Germinal center (tissue), 1 donor: ENCODE data around the gene C3orf62.
"Not testable (repeated sequence)": the region's sequence is repeated elsewhere in the genome, so short reads cannot be mapped to it uniquely, and the experiment has no call there.

Source experiments
- DNase-seq: peaks from one replicate; pipeline ENCODE4 v3.0.0; 2012; ENCODE audit warnings: mixed read lengths, low spot score

C3orf62 gene

GRCh38 chr3:49269443-49270155, 7.4 kb downstream of the C3orf62 start:
- DNase-seq = no peak

- DNase-seq = no peak
Measured at GRCh38 chr3:49266410-49267095, 10.5 kb downstream of the C3orf62 start.

- no peak for DNase-seq
Measured at GRCh38 chr3:49265661-49266386, 11.2 kb downstream of the C3orf62 start.

GRCh38 chr3:49263159-49263889, 13.7 kb downstream of the C3orf62 start:
- DNase-seq = no peak

GRCh38 chr3:49260806-49261324, 16.2 kb downstream of the C3orf62 start:
- no peak for DNase-seq

- DNase-seq = no peak
Measured at GRCh38 chr3:49257187-49257586, 19.8 kb downstream of the C3orf62 start.

- DNase-seq = no peak
Measured at GRCh38 chr3:49255718-49256511, 21.1 kb downstream of the C3orf62 start.

GRCh38 chr3:49255112-49255511, 21.9 kb downstream of the C3orf62 start:
- no peak for DNase-seq

- no peak for DNase-seq
Measured at GRCh38 chr3:49253512-49253911, 23.5 kb downstream of the C3orf62 start.

- DNase-seq = no peak
Measured at GRCh38 chr3:49248840-49249227, 28.2 kb downstream of the C3orf62 start.

GRCh38 chr3:49244581-49245205, 32.3 kb downstream of the C3orf62 start:
- DNase-seq = no peak

GRCh38 chr3:49240091-49240490, 36.9 kb downstream of the C3orf62 start:
- DNase-seq = not testable (repeated sequence)

- no peak for DNase-seq
Measured at GRCh38 chr3:49238274-49239127, 38.5 kb downstream of the C3orf62 start.

GRCh38 chr3:49237344-49237743, 39.7 kb downstream of the C3orf62 start:
- DNase-seq = no peak

- no peak for DNase-seq
Measured at GRCh38 chr3:49236226-49236625, 40.8 kb downstream of the C3orf62 start.

- not testable (repeated sequence) for DNase-seq
Measured at GRCh38 chr3:49228817-49229216, 48.2 kb downstream of the C3orf62 start.

- no peak for DNase-seq
Measured at GRCh38 chr3:49222002-49222401, 55.0 kb downstream of the C3orf62 start.

- not testable (repeated sequence) for DNase-seq
Measured at GRCh38 chr3:49220985-49221563, 56.0 kb downstream of the C3orf62 start.

- no peak for DNase-seq
Measured at GRCh38 chr3:49219132-49219531, 57.9 kb downstream of the C3orf62 start.
